ENCODE results near the gene CLMP.
A peak's percentile ranks its signal among the peaks of the same experiment; 100 is the strongest.

Gene CLMP

DNA sequence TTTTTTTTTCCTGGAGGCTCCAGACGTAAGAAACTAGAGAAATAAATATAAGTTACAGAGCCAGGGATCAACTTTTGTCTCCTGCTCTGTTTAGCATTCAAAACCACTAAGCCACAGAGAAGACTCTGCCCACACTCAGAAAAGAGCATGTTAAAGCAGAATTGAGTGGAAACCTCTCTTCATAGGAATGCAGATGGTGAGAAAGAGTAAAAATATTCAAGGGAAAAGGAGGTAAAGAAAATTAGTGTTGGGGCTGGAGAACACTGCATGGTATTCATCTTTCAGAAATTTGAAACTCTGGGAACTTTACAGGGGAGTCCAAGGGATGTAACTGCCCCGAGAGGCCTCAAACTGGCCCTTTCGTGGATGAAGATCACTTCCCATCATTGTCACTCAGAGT, 65.1 kb downstream of the CLMP start:
- Histone ChIP-seq H3K9ac (ENCODE audit: low read depth, low read length) (no peak overlapping the region), H3K4me3 (ENCODE audit: low read length) (no peak overlapping the region), H3K36me3 (ENCODE audit: insufficient read depth, low read length) (no peaks in the 10 kb centered on the region), H3K9me3 (ENCODE audit: insufficient read depth, low read depth, low read length) (no peaks in the 10 kb centered on the region), H3K27ac (ENCODE audit: low read depth, low read length) (peak overlapping the region; percentile 30; the same call in 1 of the 2 replicates), H3K4me1 (ENCODE audit: insufficient read depth, low read length) (no peaks in the 10 kb centered on the region), H3K27me3 (ENCODE audit: insufficient read depth, low read length) (no peaks in the 10 kb centered on the region)
- 93% methylated on average over 3 of the region's 3 CpGs for WGBS

DNA sequence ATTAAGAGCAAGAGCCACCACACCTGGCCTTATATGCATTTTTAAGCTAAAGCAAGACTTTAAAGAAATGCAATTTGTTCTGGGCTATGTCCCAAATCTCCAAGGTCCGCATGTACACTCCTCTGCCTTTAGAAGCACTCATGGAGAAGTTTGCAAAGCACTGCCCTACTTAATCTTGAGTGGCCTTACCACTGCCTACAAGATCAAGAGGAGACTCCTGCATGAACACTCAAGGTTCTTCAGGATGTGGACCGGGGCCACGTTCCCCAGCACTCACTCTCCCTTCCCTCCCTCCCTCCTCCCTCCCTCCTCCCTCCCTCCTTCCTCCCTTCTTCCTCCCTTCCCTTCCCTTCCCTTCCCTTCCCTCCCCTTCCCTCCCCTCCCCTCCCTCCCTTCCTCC, 69.9 kb downstream of the CLMP start:
- 96% methylated on average over 2 of the region's 3 CpGs for WGBS
- Histone ChIP-seq H3K9ac (ENCODE audit: low read depth, low read length) (no peak overlapping the region), H3K4me3 (ENCODE audit: low read length) (no peak overlapping the region), H3K4me1 (ENCODE audit: insufficient read depth, low read length) (no peaks in the 10 kb centered on the region), H3K27me3 (ENCODE audit: insufficient read depth, low read length) (no peaks in the 10 kb centered on the region), H3K27ac (ENCODE audit: low read depth, low read length) (no peak overlapping the region), H3K9me3 (ENCODE audit: insufficient read depth, low read depth, low read length) (no peaks in the 10 kb centered on the region), H3K36me3 (ENCODE audit: insufficient read depth, low read length) (no peaks in the 10 kb centered on the region)

DNA sequence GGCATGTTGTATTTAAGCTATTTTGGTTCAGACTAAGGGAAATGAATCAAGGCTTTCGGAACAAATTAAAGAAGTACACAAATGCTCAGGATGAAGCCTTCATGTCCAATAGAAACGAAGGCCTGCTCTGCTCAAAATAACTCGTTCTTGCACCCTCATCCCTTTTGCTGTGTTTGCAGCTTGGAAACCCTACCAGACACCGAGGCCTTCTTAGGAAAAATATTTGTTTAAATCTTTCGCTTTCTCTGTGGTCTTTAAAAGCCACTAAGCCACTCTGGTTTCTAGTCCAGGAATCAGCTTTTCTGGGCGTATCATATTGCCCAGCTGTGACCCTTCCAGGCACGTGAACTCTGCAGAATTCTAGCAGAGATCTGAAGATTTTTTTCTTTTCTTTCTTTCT, 72.2 kb downstream of the CLMP start:
- 94% methylated on average over 7 of the region's 7 CpGs for WGBS
- no peak overlapping the region for H3K27ac ChIP-seq (ENCODE audit: low read depth, low read length)

DNA sequence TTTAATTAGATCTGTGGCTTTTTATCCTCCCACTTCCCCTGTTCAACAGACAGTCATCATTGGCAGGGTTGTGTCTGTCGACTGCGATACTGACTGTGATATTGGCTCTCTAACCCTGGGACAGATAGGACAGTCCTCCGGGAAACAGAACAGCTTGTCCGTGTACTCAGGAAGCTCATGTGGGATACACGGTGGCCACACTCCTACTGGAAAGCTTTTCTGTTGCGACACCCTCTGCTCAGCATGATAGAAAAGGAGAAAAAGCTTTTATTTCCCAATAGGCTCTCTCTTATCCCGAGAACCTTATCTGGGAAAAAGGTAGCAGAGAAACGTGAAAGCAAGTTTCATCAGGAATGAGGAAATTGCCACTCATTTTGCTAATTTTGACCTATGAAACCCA, 72.7 kb downstream of the CLMP start:
- Histone ChIP-seq H3K27ac (ENCODE audit: low read depth, low read length) (no peak overlapping the region), H3K36me3 (ENCODE audit: insufficient read depth, low read length) (no peaks in the 10 kb centered on the region), H3K9ac (ENCODE audit: low read depth, low read length) (no peak overlapping the region), H3K9me3 (ENCODE audit: insufficient read depth, low read depth, low read length) (no peaks in the 10 kb centered on the region), H3K4me1 (ENCODE audit: insufficient read depth, low read length) (no peaks in the 10 kb centered on the region), H3K27me3 (ENCODE audit: insufficient read depth, low read length) (no peaks in the 10 kb centered on the region), H3K4me3 (ENCODE audit: low read length) (no peak overlapping the region)
- WGBS, result 92% methylated on average over 8 of the region's 8 CpGs

More for the DNA sequence above, 72.2 kb downstream of the CLMP start:
- no peaks in the 10 kb centered on the region for H3K27me3 ChIP-seq (ENCODE audit: insufficient read depth, low read length)
- H3K4me1 ChIP-seq (ENCODE audit: insufficient read depth, low read length), result no peaks in the 10 kb centered on the region
- no peaks in the 10 kb centered on the region for H3K36me3 ChIP-seq (ENCODE audit: insufficient read depth, low read length)
- H3K9ac ChIP-seq (ENCODE audit: low read depth, low read length), result no peak overlapping the region
- no peak overlapping the region for H3K4me3 ChIP-seq (ENCODE audit: low read length)
- H3K9me3 ChIP-seq (ENCODE audit: insufficient read depth, low read depth, low read length), result no peaks in the 10 kb centered on the region

- H3K27ac ChIP-seq (ENCODE audit: low read depth, low read length), result no peak overlapping the region
These were observed 78.6 kb downstream of the CLMP start for GRCh38 chr11:123116486-123116885.

GRCh38 chr11:123111465-123111864, 83.6 kb downstream of the CLMP start:
- H3K27ac ChIP-seq (ENCODE audit: low read depth, low read length), result no peak overlapping the region
- WGBS, result 74% methylated on average over 4 of the region's 4 CpGs
- no peak overlapping the region for H3K9ac ChIP-seq (ENCODE audit: low read depth, low read length)
- no peak overlapping the region for H3K4me3 ChIP-seq (ENCODE audit: low read length)
- H3K27me3 ChIP-seq (ENCODE audit: insufficient read depth, low read length), result no peaks in the 10 kb centered on the region
- H3K36me3 ChIP-seq (ENCODE audit: insufficient read depth, low read length), result peaks cover 2% of the 10 kb centered on the region; the same call in 1 of the 2 replicates
- peaks cover 3% of the 10 kb centered on the region; the same call in 1 of the 2 replicates for H3K9me3 ChIP-seq (ENCODE audit: insufficient read depth, low read depth, low read length)
- 0 out of 2 replicates have a peak, but pooled peaks cover 5% of the 10 kb centered on the region for H3K4me1 ChIP-seq (ENCODE audit: insufficient read depth, low read length)

More at GRCh38 chr11:123116486-123116885, 78.6 kb downstream of the CLMP start:
- Histone ChIP-seq H3K9ac (ENCODE audit: low read depth, low read length) (no peak overlapping the region), H3K36me3 (ENCODE audit: insufficient read depth, low read length) (peaks cover 2% of the 10 kb centered on the region; the same call in 1 of the 2 replicates), H3K9me3 (ENCODE audit: insufficient read depth, low read depth, low read length) (peaks cover 3% of the 10 kb centered on the region; the same call in 1 of the 2 replicates), H3K4me3 (ENCODE audit: low read length) (no peak overlapping the region), H3K27me3 (ENCODE audit: insufficient read depth, low read length) (no peaks in the 10 kb centered on the region), H3K4me1 (ENCODE audit: insufficient read depth, low read length) (no peaks in the 10 kb centered on the region)
- WGBS, result 100% methylated on average over 1 of the region's 2 CpGs

DNA sequence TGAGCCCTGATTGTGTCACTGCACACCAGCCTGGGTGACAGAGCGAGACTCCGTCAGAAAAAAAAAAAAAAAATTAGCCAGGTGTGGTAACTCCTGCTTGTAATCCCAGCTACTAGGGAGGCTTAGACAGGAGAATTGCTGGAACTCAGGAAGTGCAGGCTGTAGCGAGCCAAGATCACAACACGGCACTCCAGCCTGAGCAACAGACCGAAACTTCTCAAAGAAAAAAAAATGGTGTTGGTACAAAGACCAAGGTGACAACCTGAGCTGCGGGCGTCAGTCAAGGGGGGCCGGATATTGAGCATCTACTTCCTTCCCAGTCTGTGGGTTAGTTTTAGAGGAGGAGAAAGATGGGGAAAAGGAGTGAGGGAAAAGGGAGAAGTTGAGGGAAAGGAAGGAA, 84.7 kb downstream of the CLMP start:
- WGBS, result 94% methylated on average over 8 of the region's 8 CpGs
- no peak overlapping the region for H3K27ac ChIP-seq (ENCODE audit: low read depth, low read length)
- no peaks in the 10 kb centered on the region for H3K27me3 ChIP-seq (ENCODE audit: insufficient read depth, low read length)
- no peak overlapping the region for H3K9ac ChIP-seq (ENCODE audit: low read depth, low read length)
- H3K9me3 ChIP-seq (ENCODE audit: insufficient read depth, low read depth, low read length), result no peaks in the 10 kb centered on the region
- no peak overlapping the region for H3K4me3 ChIP-seq (ENCODE audit: low read length)
- H3K4me1 ChIP-seq (ENCODE audit: insufficient read depth, low read length), result 0 out of 2 replicates have a peak, but pooled peaks cover 5% of the 10 kb centered on the region
- no peaks in the 10 kb centered on the region for H3K36me3 ChIP-seq (ENCODE audit: insufficient read depth, low read length)

GRCh38 chr11:123107945-123108495, 87.0 kb downstream of the CLMP start:
- WGBS, result 77% methylated on average over 4 of the region's 4 CpGs
- Histone ChIP-seq H3K27me3 (ENCODE audit: insufficient read depth, low read length) (no peaks in the 10 kb centered on the region), H3K4me1 (ENCODE audit: insufficient read depth, low read length) (0 out of 2 replicates have a peak, but pooled peaks cover 5% of the 10 kb centered on the region), H3K36me3 (ENCODE audit: insufficient read depth, low read length) (no peaks in the 10 kb centered on the region), H3K9me3 (ENCODE audit: insufficient read depth, low read depth, low read length) (no peaks in the 10 kb centered on the region), H3K27ac (ENCODE audit: low read depth, low read length) (no peak overlapping the region), H3K9ac (ENCODE audit: low read depth, low read length) (no peak overlapping the region), H3K4me3 (ENCODE audit: low read length) (no peak overlapping the region)

- no peak overlapping the region for H3K27ac ChIP-seq (ENCODE audit: low read depth, low read length)
- H3K4me1 ChIP-seq (ENCODE audit: insufficient read depth, low read length), result peaks cover 11% of the 10 kb centered on the region; the same call in 1 of the 2 replicates
- H3K4me3 ChIP-seq (ENCODE audit: low read length), result no peak overlapping the region
These were observed 90.4 kb downstream of the CLMP start for GRCh38 chr11:123104697-123105096.

DNA sequence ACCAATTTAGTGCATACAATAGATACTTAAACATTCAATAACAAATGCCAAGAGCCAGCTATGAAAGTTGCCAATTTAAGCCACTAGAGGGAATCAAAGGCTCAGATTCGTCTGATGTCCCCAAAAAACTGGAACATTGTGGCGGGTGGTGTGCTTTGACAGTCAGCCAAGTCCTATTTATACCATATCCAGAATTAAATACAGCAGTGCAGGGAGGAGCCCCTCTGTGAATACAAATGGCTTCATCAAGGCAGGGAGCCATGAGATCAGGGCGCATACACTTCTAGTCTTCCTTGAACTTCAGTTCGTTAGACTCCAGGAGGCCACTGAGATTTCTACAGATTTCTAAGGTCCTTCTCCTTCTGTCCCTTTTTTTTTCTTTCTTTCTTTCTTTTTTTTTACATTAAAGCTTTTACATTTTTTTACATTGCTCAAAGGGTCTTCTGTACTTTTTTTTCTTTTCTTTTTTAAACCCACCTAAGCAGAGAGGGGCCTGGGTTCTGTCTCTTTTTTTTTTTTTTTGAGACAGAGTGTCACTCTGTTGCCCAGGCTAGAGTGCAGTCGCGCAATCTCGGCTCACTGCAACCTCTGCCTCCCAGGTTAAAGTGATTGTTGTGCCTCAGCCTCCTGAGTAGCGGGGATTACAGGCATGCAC, 91.6 kb downstream of the CLMP start:
- WGBS, result 84% methylated on average over 8 of the region's 8 CpGs
- H3K36me3 ChIP-seq (ENCODE audit: insufficient read depth, low read length), result no peaks in the 10 kb centered on the region
- H3K9me3 ChIP-seq (ENCODE audit: insufficient read depth, low read depth, low read length), result no peaks in the 10 kb centered on the region
- no peak overlapping the region for H3K27ac ChIP-seq (ENCODE audit: low read depth, low read length)
- H3K27me3 ChIP-seq (ENCODE audit: insufficient read depth, low read length), result no peaks in the 10 kb centered on the region
- no peak overlapping the region for H3K4me3 ChIP-seq (ENCODE audit: low read length)
- H3K9ac ChIP-seq (ENCODE audit: low read depth, low read length), result no peak overlapping the region
- peaks cover 11% of the 10 kb centered on the region; the same call in 1 of the 2 replicates for H3K4me1 ChIP-seq (ENCODE audit: insufficient read depth, low read length)

More at GRCh38 chr11:123104697-123105096, 90.4 kb downstream of the CLMP start:
- H3K27me3 ChIP-seq (ENCODE audit: insufficient read depth, low read length), result no peaks in the 10 kb centered on the region
- no peaks in the 10 kb centered on the region for H3K36me3 ChIP-seq (ENCODE audit: insufficient read depth, low read length)
- no peaks in the 10 kb centered on the region for H3K9me3 ChIP-seq (ENCODE audit: insufficient read depth, low read depth, low read length)
- WGBS, result 96% methylated on average over 3 of the region's 3 CpGs
- H3K9ac ChIP-seq (ENCODE audit: low read depth, low read length), result no peak overlapping the region

DNA sequence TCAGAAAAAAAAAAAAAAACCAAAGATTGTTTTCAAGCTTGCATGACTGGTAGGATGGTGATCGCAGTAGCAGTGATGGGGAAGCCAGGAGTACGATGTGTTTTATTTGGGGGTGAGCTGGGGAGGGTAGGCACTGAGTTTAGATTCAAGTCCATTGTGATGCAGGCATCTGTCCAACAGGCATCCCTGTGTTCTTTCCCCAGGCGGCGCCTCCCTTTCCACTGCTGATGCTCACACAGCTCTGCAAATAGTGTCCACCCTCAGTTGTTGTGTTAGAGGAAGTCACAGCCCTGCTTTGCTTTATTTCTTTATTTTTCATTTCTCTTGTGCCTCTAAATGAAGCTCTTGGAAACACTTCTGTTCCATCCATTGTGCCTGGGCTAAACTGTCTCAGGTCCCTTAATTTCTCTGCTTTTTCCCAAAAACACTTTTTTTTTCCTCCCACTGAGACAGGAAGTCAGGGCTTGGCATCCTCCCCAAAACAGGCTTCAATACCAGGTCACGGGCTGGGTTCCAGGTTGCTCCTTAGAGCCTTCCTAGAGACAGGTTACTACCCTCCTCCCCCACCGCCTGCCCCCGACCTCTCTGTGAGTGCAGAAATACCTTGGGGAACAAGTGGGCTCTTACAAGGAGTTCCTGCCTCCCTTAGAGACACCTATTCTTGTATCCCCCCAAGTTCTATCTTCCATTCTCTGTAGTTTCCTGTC, 94.5 kb downstream of the CLMP start:
- Histone ChIP-seq H3K36me3 (ENCODE audit: insufficient read depth, low read length) (peaks cover 11% of the 10 kb centered on the region), H3K9me3 (ENCODE audit: insufficient read depth, low read depth, low read length) (no peaks in the 10 kb centered on the region), H3K27me3 (ENCODE audit: insufficient read depth, low read length) (no peaks in the 10 kb centered on the region), H3K9ac (ENCODE audit: low read depth, low read length) (0 out of 2 replicates have a peak overlapping the region, but pooled peaks have one; percentile 14), H3K27ac (ENCODE audit: low read depth, low read length) (no peak overlapping the region), H3K4me1 (ENCODE audit: insufficient read depth, low read length) (peaks cover 7% of the 10 kb centered on the region; the same call in 1 of the 2 replicates), H3K4me3 (ENCODE audit: low read length) (no peak overlapping the region)
- 88% methylated on average over 7 of the region's 7 CpGs for WGBS

Measured in HUES64 (cell line).